ENCODE data around the gene CGAS. TPM values are rescaled to one million over a fixed set of nuclear protein-coding genes. Genes with fewer than 3 reads are reported as not detected.
"Not testable (repeated sequence)": the region's sequence is repeated elsewhere in the genome, so short reads cannot be mapped to it uniquely, and the experiment has no call there.

CGAS gene
- total RNA-seq, 1 donor from 2014 or later = 0.60 TPM

GRCh38 chr6:73395875-73396274 lies 56.2 kb downstream of the CGAS start:
- no peak for DNase-seq (ENCODE audit: low read depth in 2 of 2)

GRCh38 chr6:73394577-73395354 lies 57.3 kb downstream of the CGAS start, which contains the start of gene DDX43:
TSS of gene DDX43 (plus strand) at chr6:73394828. CDS start at chr6:73394906, 78 bp downstream.
- DNase-seq (ENCODE audit: low read depth in 2 of 2) = peak; percentile 17 to 90

GRCh38 chr6:73393278-73393677 lies 58.8 kb downstream of the CGAS start:
- no peak for DNase-seq (ENCODE audit: low read depth in 2 of 2)

- DNase-seq (ENCODE audit: low read depth in 2 of 2) = not testable (repeated sequence)
These were observed 59.9 kb downstream of the CGAS start for GRCh38 chr6:73392188-73392587.

GRCh38 chr6:73391675-73392074 lies 60.4 kb downstream of the CGAS start:
- DNase-seq (ENCODE audit: low read depth in 2 of 2) = peak in 1 of 2 donors; percentile 11

GRCh38 chr6:73389854-73390253 lies 62.2 kb downstream of the CGAS start:
- no peak for DNase-seq (ENCODE audit: low read depth in 2 of 2)

GRCh38 chr6:73388800-73389512 lies 63.1 kb downstream of the CGAS start:
- DNase-seq (ENCODE audit: low read depth in 2 of 2) = peak; percentile 11 to 53

- no peak for DNase-seq (ENCODE audit: low read depth in 2 of 2)
These were observed 63.7 kb downstream of the CGAS start for GRCh38 chr6:73388433-73388799.

GRCh38 chr6:73382462-73383113 lies 69.5 kb downstream of the CGAS start:
- DNase-seq (ENCODE audit: low read depth in 2 of 2) = no peak

GRCh38 chr6:73381531-73381930 lies 70.6 kb downstream of the CGAS start:
- DNase-seq (ENCODE audit: low read depth in 2 of 2) = not testable (repeated sequence)

- no peak for DNase-seq (ENCODE audit: low read depth in 2 of 2)
These were observed 74.9 kb downstream of the CGAS start for GRCh38 chr6:73377225-73377624.

GRCh38 chr6:73375216-73375615 lies 76.9 kb downstream of the CGAS start:
- no peak for DNase-seq (ENCODE audit: low read depth in 2 of 2)

Other genes with a start within 250 kb of the CGAS start
- not detected in 2 replicates for gene KHDC1L, start 226.8 kb downstream of the CGAS start, total RNA-seq
- gene KHDC1, start 189.1 kb downstream of the CGAS start, total RNA-seq = 0.22 TPM in 1 of 2 replicates, not detected in the other
- not detected in 2 replicates for gene DPPA5, start 98.0 kb downstream of the CGAS start, total RNA-seq
- gene KHDC3L, start 89.6 kb downstream of the CGAS start, total RNA-seq = not detected in 2 replicates
- under 0.01 TPM in 1 of 2 replicates, not detected in the other for gene OOEP, start 82.4 kb downstream of the CGAS start, total RNA-seq
- under 0.01 and 0.79 TPM in 2 replicates for gene DDX43, start 57.5 kb downstream of the CGAS start, total RNA-seq
- gene MTO1, start 9.4 kb upstream of the CGAS start, total RNA-seq = 14.6 and 22.0 TPM in 2 replicates
- 18,098 and 18,972 TPM in 2 replicates for gene EEF1A1, start 68.7 kb upstream of the CGAS start, total RNA-seq
- gene SLC17A5, start 201.7 kb upstream of the CGAS start, total RNA-seq = 21.4 and 28.0 TPM in 2 replicates
- 1.2 and 6.5 TPM in 2 replicates for gene CD109, start 243.9 kb upstream of the CGAS start, total RNA-seq